HG02623 (cell line): ENCODE data around the gene TTC21A.
"Not testable (repeated sequence)": the region's sequence is repeated elsewhere in the genome, so short reads cannot be mapped to it uniquely, and the experiment has no call there.

ENCODE experiments used
- ATAC-seq: cut with Tn5 transposase; IDR thresholded peaks from one replicate; pipeline ENCODE4 v1.9.1; 2021; ENCODE audit warnings: moderate library complexity; ENCODE audit not compliant: unreplicated experiment

TTC21A gene

DNA sequence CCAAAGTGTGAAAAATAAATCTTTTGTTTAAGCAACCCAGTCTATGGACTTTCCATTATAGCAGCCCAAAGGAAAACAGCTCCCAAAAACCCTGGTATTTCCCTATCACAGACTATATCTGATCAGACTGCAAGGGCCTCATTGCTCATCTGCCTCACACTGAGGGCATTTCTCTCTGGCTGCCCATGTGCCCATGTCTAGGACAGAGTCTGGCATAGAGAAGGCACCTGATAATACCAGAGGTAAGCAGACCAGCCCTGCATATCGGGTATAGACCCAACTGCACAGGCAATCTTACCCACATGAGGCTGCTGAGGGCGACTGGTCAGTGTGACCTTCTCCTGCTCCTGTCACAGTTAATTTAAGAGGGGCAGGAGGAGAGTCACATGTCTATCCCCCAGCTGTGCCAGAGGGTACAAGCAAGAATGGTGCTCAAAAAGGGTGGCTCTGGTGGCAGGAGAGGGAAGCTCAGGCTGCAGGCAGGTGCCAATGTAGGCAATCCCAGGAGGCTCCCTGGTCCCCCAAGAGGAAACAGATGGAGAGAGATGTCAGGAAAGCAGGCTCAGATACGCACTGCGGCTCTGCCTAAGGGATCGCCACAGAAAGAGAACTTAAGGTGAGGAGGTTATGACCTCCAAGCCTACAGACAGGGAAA is 42.8 kb downstream of the TTC21A start:
- no peak for ATAC-seq

DNA sequence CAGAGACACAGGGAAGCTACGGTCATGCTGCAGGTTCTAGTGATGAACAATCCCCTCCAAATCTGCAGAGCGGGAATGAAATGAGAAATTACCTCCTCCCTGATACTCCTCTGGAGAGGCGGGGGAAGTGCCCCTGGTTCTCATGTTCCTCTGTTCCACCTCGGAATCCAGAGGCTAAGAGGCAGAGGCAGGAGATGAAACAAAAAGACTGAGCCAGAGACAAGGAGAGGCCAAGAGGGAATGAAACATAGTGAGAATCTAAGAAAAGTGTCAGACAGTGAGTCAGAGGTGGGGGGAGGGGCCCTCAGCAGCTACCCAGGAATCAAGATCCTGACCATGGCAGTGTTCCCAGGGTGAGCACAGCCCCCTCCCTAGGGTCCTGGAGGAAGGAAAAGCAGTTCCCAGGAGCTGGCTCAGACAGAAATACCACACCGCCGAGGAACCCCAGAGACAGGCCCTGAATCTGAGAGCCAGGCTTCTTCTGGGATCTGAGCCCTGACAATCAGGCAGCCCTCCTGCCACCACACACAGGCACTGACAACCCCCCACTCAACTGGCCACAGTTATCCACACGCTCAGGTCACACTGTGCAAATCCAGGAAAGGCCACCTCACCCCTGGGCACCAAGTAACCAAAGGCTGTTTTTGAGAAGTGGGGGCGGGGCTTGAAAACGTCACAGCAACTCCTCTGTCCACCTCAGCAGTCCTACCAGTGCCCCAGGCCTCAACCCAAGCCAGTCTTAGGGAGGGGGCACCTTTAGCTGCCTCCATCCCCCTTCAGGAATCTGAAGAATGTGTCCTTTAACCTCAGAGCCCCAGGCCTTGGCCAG is 43.5 kb downstream of the TTC21A start:
- ATAC-seq, result no peak

DNA sequence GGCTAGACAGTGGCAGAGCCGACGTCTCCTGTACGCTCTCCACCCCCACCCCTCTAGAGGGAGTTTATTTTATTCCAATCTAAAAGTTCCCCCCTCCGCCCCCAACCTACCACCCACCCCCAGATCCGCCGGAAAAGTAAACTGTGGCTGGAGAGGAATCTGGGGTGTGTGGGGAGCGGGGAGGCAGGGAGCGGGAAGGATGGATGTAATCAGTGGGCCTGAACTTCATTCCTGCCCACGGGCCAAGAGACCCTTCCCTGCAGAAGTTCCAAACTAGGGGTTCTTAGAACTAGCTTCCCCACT is 46.4 kb downstream of the TTC21A start:
- no peak for ATAC-seq

DNA sequence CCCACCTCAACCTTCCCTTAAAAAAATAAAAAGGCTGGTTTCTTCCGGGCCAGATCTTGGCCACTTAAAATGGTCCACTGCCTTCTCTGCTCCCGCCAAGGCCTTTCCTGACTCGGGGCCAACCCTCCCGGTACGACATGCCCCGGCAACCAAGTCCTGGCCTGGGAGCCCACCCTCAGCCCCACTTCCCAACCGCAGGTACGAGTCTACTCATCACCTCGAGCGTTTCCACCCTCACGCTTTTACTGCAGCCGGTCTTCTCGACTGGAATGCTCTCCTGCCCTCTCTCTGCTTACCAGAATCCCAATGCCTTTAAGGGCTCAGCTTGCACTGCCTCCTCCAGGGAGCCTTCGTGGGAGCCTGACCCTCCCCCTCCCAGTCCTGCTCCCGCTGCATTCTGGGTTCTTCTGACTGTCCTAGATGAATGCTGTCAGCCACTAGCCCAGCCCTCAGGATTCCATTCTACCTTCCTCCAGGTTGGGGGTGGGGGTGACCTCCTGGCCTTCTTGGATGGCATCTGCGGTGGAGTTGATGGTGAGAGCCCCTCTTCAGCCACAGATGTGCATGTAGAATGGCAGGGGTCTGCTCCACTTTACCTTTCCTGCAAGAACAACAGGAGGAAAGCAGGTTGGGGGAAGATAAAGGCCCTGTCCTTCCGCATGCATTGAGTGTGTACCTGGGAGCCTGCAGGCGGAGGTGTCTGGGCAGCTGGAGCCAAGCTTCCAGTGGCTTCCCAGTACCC is 47.0 kb downstream of the TTC21A start:
- ATAC-seq, result no peak

DNA sequence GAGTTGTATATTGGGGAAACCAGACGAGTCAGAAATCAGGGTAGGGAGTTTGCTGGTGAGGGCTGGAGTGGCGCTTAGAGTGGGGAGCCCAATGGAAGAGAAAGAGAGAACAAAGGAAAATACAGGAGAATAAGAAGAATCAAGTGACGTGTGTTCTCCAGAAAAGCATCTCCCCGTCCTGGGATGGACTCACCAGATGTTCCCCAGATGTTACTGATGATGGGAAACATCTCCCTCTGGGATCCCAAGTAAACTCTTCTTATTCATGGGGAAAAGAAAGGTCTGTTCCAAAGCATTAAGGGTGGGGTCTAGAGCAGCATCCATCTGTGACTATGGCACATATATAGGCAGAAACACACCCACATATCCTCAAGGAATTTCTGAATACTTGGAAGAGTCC is 48.9 kb downstream of the TTC21A start:
- no peak for ATAC-seq

DNA sequence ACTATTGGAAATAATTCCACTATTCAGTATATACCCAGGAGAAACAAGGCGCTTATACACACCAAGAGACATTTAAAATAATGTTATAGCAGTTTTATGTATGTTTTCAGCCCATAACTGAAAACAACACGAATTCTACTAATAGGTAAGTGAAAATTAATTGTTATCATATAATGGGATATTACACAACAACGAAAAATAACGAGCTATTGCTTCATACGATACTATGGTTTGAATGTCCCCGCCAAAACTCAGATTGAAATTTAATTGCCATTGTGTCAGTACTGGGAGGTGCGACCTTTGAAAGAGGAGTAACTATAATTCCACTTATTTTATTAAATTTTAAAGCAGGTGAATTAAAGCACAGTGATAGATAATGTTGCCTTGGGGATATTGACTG is 49.9 kb downstream of the TTC21A start:
- ATAC-seq, result no peak

DNA sequence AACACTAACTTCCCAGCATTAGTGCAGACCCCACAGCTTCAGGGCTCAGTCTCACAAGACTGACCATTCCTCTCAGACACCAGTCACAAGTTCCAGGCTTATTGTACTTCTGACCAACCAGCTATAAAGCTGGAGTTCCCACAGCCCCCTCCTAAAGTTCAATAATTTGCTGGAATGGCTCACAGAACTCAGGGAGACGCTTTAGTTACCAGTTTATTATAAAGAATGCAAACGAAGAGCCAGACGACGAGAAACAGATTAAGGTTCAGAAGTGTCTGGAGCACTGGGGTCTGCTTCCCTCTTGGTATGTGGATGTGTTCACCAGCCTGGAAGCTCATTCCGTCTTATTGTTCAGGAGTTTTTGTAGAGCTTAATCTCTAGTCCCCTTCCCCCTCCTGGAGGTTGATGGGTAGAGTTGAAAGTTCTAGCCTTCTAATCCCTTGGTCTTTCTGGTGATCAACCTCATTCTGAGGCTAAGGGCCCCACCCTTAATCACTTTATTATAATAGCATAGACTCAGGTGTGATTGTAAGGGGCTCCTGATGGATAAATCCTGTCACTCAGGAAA is 50.8 kb downstream of the TTC21A start:
- ATAC-seq, result no peak

DNA sequence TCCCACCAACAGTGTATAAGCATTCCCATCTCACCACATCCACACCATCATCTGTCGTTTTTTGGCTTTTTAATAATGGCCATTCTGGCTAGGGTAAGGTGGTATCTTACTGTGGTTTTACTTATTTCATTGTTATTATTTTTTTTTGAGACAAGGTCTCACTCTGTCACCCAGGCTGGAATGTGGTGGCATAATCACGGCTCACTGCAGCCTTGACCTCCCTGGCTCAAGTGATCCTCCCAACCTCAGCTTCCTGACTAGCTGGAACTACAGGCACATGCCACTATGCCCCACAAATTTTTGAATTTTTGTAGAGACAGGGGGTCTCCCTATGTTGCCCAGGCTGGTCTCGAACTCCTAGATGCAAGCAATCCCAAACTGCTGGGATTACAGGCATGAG is 56.9 kb downstream of the TTC21A start:
- no peak for ATAC-seq

DNA sequence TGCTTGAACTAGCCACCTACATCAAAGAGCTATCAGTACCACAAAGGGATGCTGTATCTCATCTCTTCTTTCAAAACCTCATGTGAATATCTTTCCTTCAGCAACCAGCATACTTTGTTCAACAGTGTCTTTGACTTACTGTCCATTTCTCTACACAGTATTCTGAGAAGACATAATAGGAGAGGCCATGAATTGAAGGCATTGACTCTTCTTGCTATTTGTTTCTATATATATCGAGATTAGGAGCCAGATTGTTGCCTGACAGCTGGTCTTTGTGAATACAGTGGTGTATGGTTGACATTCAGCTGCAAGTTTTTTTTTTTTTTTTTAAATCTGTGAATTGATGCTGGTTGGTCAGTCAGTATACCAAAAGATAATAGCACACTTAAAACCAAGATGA is 58.0 kb downstream of the TTC21A start:
- no peak for ATAC-seq

DNA sequence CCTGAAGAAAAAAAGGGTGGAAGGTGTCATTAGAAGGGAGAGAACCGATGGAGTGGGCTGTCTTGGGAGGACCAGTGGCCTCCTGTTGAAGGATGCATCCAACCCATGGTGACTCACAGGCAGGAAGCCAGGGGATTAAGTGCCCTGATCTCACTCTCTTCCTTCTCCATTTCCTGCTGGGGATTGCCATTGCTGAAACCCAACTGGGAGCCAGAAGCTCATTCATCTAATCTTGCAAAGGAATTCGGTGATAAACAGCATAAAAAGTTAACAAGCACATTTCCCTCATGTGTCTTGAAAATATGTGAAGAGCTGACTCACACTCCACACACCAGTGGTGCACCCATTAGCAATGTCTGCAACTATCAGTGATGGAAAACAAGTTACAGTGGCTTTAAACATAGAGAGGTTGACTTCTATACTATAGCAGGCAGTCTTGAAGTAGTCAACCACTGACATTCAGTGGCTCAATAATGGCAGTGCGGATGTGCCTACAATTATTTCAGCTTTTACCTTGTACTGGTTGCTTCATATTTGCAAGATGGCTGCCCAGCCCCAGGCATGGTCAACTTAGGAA is 58.7 kb downstream of the TTC21A start:
- no peak for ATAC-seq

DNA sequence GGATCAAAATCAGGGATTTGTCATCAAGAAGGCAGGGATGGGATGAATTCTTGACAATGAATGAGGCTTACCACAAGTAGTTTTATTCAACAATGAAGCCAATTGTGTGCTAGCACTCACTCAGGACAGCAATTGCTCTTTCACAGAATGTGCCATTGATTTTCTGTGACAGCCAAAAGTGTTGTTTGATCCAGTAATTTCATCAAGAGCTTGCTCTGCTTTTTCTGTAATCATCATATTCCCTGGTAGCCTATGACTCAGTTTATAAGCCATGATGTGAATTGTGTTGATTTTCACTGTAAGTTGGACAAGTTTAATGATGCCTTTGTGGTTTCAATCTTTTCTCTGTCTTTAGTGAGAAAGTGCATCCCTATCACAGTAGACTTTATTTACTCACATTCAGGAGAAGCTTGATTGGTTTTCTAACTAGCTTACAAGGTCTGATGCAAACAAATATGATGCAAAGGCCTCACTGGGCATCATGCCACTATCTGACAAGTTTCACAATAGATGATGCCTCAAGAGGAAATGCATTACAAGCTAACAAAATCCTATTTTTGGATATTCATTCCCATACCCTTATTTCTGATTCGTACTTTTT is 59.6 kb downstream of the TTC21A start:
- no peak for ATAC-seq

DNA sequence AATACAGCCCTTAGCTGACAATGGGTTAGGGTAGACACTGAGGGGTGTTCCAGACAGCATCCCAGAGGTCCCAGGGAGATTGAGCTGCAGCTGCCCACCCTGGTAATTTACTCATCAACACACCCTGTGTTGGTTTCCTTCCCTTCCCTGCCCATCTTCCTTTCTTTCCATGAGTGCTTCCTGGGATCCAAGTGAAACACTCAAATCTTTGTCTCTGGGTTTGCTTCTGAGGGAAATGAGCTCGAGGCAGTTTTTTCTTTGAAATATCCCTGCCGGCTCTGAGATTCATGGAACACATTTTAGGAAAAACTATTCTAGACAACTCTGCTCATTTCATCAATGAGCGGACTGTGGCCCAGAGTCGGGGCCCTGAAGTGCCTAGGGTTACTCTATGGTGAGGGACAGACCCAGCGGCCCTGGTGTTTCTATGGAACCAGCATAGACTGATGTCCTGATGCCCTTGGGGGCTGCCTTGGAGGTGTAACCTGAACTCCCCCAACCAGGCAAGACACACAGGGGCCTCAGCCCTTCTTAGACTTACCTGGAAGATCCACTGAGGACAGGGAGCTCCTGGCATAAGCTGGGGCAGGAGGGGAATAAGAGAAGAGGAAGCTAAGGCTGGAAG is 60.8 kb downstream of the TTC21A start:
- ATAC-seq, result no peak

DNA sequence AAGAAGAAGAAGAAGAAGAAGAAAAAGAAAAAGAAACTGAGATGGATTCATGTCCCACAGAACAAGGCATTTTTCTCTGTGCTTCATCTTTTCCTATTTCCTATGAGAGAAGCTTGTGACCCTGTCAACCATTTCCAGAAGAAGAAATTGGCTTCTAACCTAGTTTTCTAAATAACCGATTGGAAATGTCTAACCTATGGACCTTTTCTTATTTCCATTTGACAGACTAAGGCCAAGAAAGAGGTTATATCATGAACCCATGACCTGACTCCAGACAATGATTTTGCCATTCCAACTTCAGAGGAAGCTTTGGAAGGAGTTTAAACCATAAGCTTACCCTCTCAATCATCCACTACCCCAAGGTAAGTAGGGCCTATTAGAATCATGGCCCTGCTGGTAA is 62.2 kb downstream of the TTC21A start:
- ATAC-seq, result no peak

DNA sequence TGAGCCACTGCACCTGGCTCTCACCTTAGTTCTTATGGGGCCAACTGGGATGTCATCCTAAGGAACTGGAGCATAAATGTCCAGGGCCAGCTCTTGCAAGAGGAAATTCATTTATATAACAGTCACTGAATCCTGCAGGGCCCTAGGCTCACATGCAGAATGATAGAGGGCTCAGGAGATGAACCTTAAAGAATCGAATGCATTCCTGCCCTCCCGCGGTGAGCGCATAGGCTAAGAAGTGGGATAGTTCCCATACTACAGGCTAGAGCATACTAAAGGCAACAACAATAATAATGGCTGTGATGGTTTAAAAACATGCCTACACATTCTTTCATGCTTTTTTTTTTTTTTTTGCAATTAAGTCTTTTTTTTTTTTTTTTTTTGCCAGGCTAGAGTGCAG is 63.0 kb downstream of the TTC21A start:
- no peak for ATAC-seq

DNA sequence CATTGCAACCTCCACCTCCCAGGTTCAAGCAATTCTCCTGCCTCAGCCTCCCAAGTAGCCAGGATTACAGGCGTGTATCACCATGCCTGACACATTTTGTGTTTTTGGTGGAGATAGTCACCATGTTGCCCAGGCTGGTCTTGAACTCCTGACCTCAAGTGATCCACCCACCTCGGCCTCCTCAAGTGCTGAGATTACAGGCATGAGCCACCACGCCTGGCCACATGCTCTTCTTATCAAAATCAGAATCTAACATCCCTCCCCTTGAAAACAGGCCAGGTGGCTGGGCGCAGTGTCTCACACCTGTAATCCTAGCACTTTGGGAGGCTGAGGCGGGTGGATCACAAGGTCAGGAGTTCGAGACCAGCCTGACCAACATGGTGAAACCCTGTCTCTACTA is 63.4 kb downstream of the TTC21A start:
- not testable (repeated sequence) for ATAC-seq

DNA sequence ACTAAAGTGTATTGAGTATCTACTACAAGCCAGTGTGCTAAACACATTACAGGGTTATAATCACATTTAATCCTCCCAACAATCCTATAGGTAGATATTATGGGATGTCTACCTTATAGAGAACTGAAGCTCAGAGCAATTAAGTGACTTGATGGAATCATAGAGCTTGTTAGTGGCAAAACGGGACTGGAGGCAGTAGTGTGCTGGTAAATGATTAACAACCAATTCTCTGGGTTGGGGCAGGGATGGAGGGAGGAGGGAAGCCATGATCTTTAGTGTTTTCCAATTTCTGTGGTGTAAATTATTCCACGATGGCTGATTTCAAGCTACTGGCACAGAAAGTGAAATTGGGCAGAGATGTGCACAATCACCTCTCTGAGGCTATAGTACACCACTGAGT is 64.4 kb downstream of the TTC21A start:
- no peak for ATAC-seq

DNA sequence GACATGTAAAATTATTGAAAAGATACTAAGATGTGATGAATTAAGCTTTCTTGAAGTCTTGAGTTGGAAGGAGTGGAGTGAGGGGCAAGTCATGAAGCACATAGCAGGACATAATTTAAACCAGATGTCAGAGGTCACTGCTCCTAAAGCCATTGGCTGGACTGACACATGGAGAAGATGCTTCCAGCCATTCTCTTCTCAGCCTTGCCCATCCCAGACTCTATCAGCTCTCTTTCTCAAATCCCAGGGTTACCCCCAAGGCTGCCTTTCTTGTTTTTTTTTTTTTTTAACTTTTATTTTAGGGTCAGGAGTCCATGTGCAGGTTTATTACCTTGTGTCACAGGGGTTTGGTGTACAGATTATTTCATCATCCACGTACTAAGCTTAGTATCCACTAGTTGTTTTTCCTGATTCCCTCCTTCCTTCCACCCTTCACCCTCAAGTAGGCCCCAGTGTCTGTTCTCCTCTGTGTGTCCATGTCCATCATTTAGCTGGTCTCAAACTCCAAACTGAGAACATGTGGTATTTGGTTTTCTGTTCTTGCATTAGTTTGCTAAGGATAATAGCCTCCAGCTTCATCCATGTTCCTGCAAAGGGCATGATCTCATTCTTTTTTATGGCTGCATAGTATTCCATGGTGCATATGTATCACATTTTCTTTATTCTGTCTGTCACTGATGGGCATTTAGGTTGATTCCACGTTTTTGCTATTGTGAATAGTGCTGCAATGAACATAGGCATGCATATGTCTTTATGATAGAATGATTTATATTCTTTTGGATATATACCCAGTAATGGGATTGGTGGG is 66.0 kb downstream of the TTC21A start:
- no peak for ATAC-seq

DNA sequence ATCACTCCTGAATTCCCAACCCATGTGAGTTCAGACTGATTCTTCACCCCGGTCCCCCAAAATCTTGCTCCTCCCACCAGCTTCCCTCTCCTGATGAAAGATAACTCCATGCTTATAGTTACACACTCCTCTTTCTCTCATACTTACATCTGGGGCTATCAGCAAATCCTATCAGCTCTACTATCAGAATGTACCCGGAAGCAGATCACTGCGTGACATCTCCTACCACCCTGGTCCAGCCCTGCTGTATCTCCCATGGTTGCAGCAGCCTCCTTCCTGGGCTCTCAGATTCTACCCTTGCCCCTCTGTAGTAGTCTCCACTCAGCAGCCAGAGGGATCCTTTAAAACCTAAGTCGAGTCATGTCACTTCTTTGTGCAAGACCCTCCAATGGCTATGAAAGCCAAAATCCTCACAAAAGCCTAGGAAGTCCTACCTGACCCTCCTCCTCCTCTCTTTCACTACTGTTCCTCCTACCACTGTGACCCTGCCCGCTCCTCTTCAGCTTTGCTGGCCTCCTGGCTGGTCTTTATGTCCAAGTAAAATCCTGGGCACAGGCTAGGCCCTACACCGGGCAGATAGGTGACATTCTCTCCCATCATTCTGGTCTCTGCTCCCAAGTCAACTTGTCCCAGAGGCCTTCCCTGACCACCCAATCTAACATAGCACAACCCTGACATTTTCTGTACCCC is 68.7 kb downstream of the TTC21A start:
- ATAC-seq, result no peak

DNA sequence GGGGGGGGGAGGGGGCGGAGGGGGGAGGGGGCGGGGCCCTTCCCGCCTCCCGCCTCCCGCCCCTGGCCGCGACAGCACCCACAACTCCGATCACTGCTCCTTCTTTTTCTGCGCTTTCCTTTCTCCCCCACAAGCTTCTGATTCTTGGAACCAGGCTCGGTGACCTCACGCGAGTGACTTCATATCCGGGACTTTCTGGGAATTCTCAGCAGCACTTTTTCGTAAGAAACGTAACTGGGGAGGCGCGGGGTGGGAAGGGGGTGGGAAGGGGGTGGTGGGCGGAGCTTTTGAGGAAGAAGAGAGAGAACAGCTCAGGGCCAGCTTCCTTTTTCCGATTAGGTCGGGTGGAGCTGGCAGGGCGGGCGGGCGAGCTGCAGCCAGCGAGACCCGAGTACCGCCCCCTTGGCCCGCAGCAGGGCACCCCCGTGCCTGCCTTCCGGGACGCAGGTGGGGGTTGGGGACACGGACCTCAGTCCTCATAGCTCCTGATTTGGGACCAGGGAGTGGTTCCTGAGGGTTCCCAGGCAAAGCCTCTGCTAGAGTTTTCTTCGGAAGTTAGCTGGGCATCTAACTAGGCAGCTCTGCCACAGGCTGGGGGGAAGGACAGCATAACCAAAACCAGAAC is 70.3 kb downstream of the TTC21A start:
- no peak for ATAC-seq
